ENCODE measurements around the gene TAPT1.

TAPT1 gene

GRCh38 chr4:16245241-16245640 lies 19.0 kb upstream of the TAPT1 start:
- DNase-seq (ENCODE audit: low read depth), result no peak

- no peak for DNase-seq (ENCODE audit: low read depth)
These were observed 17.0 kb upstream of the TAPT1 start for GRCh38 chr4:16243285-16243684.

- DNase-seq (ENCODE audit: low read depth), result no peak
These were observed 14.0 kb upstream of the TAPT1 start for GRCh38 chr4:16240300-16240699.

- DNase-seq (ENCODE audit: low read depth), result no peak
These were observed 12.8 kb upstream of the TAPT1 start for GRCh38 chr4:16239086-16239485.

GRCh38 chr4:16238327-16238726 lies 12.1 kb upstream of the TAPT1 start:
- DNase-seq (ENCODE audit: low read depth), result no peak

GRCh38 chr4:16237715-16238114 lies 11.4 kb upstream of the TAPT1 start:
- no peak for DNase-seq (ENCODE audit: low read depth)

GRCh38 chr4:16236402-16237023 lies 10.2 kb upstream of the TAPT1 start:
- no peak for DNase-seq (ENCODE audit: low read depth)

- no peak for DNase-seq (ENCODE audit: low read depth)
These were observed 8.9 kb upstream of the TAPT1 start for GRCh38 chr4:16235209-16235608.

- DNase-seq (ENCODE audit: low read depth), result no peak
These were observed 7.4 kb upstream of the TAPT1 start for GRCh38 chr4:16233569-16234177.

GRCh38 chr4:16231570-16232245 lies 5.4 kb upstream of the TAPT1 start:
- no peak for DNase-seq (ENCODE audit: low read depth)

- no peak for DNase-seq (ENCODE audit: low read depth)
These were observed 4.0 kb upstream of the TAPT1 start for GRCh38 chr4:16230308-16230707.

GRCh38 chr4:16229604-16230003 lies 3.3 kb upstream of the TAPT1 start:
- no peak for DNase-seq (ENCODE audit: low read depth)

GRCh38 chr4:16227462-16227868 lies 1.2 kb upstream of the TAPT1 start:
- DNase-seq (ENCODE audit: low read depth), result peak; percentile 37

- DNase-seq (ENCODE audit: low read depth), result peak; percentile 52
These were observed 668 bp upstream of the TAPT1 start for GRCh38 chr4:16226816-16227461.

- DNase-seq (ENCODE audit: low read depth), result peak; percentile 57
These were observed 956 bp downstream of the TAPT1 start for GRCh38 chr4:16225167-16225862.

GRCh38 chr4:16224264-16225166 lies 1.8 kb downstream of the TAPT1 start:
- no peak for DNase-seq (ENCODE audit: low read depth)

- no peak for DNase-seq (ENCODE audit: low read depth)
These were observed 3.2 kb downstream of the TAPT1 start for GRCh38 chr4:16222957-16223527.

GRCh38 chr4:16218950-16219349 lies 7.3 kb downstream of the TAPT1 start:
- no peak for DNase-seq (ENCODE audit: low read depth)

GRCh38 chr4:16217300-16218051 lies 8.8 kb downstream of the TAPT1 start:
- no peak for DNase-seq (ENCODE audit: low read depth)

- peak; percentile 3 for DNase-seq (ENCODE audit: low read depth)
These were observed 13.2 kb downstream of the TAPT1 start for GRCh38 chr4:16213121-16213520.

All from ELR (cell line).